ENCODE data around the gene MED8. TPM values are rescaled to one million over a fixed set of nuclear protein-coding genes. Genes with fewer than 3 reads are reported as not detected.

Gene MED8
- total RNA-seq, 1 experiment from 2014 or later, result 36.0 TPM

GRCh38 chr1:43338001-43338400 lies 51.6 kb downstream of the MED8 start:
- CTCF ChIA-PET, result no interaction called here
- POLR2A ChIA-PET, result no interaction called here

More at GRCh38 chr1:43338001-43338400, 51.6 kb downstream of the MED8 start:
- H3K79me2 ChIP-seq (ENCODE audit: insufficient read depth, low read length), result no peaks in the 10 kb centered on the region
- no peak overlapping the region for H2AFZ ChIP-seq (ENCODE audit: low read depth, low read length, poor library complexity, severe bottlenecking)
- ATAC-seq (no peak), DNase-seq (ENCODE audit: low read depth, low spot score) (no peak)
- no peaks in the 10 kb centered on the region for H4K20me1 ChIP-seq (ENCODE audit: insufficient read depth)
- no peaks in the 10 kb centered on the region for H3K9me2 ChIP-seq (ENCODE audit: insufficient read depth)
- H3K9ac ChIP-seq (ENCODE audit: low read length), result no peak overlapping the region
- no peak overlapping the region for H3K4me3 ChIP-seq (replicated peaks in 1 of 2; ENCODE audit: low read depth in 1 of 2, low read length in 2 of 2)
- intact Hi-C loops (cut with micrococcal nuclease), result no loop called here
- no peaks in the 10 kb centered on the region for H3K27me3 ChIP-seq (ENCODE audit: insufficient read depth, low read length)
- no peak overlapping the region for H3K27ac ChIP-seq (ENCODE audit: low read depth, low read length)
- TF ChIP-seq YY1 (IDR thresholded peaks at IDR 0.05; ENCODE audit: extremely low read depth, insufficient replicate concordance, low read depth, low read length), result no peak
- no peak for TF ChIP-seq TCF7L2 (IDR thresholded peaks at IDR 0.05; ENCODE audit: borderline replicate concordance, extremely low read depth, insufficient read depth, insufficient read length)
- no peak for TF ChIP-seq CTCF (IDR thresholded peaks at IDR 0.05 in 2 of 3, conservative IDR thresholded peaks at IDR 0.05 in 1 of 3; ENCODE audit: borderline replicate concordance in 1 of 3, insufficient read depth in 1 of 3, low read depth in 2 of 3, low read length in 2 of 3)
- no peak for TF ChIP-seq SRF (IDR thresholded peaks at IDR 0.05; ENCODE audit: low read depth)
- no peak for TF ChIP-seq CEBPB (IDR thresholded peaks at IDR 0.05; ENCODE audit: low read depth)
- no peak for TF ChIP-seq MAX (IDR thresholded peaks at IDR 0.05)
- TF ChIP-seq CBX3 (IDR thresholded peaks at IDR 0.05; ENCODE audit: low read depth), result no peak
- TF ChIP-seq POLR2A (IDR thresholded peaks at IDR 0.05; ENCODE audit: borderline replicate concordance, extremely low read depth, insufficient read depth, insufficient read length), result no peak
- no peak for TF ChIP-seq JUND (IDR thresholded peaks at IDR 0.05)
- no peak for TF ChIP-seq FOSL1 (IDR thresholded peaks at IDR 0.05; ENCODE audit: low read depth)
- no peak for TF ChIP-seq EZH2phosphoT487 (IDR thresholded peaks at IDR 0.05; ENCODE audit: borderline replicate concordance)
- H3K4me1 ChIP-seq (ENCODE audit: control insufficient read depth in 1 of 2, insufficient read depth in 2 of 2, low read length in 2 of 2), result no peaks in the 10 kb centered on the region
- no peaks in the 10 kb centered on the region for H3K9me3 ChIP-seq (ENCODE audit: control insufficient read depth in 1 of 2, insufficient read depth in 1 of 2, low read depth in 1 of 2, low read length in 2 of 2)
- RAD21 ChIA-PET (ENCODE audit: low non-redundant PET in 1 of 2, low total read pairs in 2 of 2, uncharacterized antibody in 2 of 2, unreplicated experiment in 2 of 2), result no interaction called here
- no TSS peak for BruUV-seq (replicated peaks)
- H3K4me2 ChIP-seq (ENCODE audit: low read length), result no peak overlapping the region
- H3K36me3 ChIP-seq (ENCODE audit: control insufficient read depth in 1 of 2, insufficient read depth in 2 of 2, low read length in 2 of 2), result no peaks in the 10 kb centered on the region

Measured in HCT116 (cell line).